ENCODE results near the gene NOS3.

NOS3 gene

DNA sequence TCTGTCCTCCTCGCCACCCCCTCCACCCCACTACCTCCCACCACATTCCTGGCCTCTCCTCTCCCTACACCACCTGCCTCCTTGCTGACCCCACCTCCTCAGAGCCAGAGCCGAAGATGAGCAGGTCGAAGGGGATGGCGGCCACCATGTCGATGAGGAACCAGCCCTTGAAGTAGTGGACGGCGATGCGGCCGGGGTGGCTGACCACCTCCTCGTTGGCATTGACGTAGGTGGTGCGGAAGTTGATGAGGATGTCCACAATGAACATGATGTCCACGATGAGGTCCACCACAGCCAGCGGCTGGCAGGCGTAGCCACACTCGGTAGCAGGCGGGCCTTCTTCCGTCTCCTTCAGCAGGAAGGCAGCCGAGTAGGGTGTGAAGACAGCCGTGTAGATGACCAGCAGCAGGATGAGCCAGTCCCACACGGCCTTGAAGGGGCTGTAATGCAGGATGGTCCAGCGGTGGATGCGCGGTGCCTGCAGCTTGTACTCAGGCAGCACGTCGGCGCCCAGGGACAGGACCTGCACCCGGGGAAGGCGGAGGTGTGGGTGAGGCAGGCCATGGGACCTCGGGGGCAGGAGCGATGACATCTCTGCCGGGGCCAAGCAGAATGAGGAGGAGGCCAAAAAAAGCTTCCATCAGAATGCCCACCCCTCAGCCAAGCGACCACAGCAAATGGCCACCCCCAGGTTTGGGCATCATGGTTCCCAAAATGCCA lies 38.3 kb upstream of the NOS3 start:
- no peak for DNase-seq

DNA sequence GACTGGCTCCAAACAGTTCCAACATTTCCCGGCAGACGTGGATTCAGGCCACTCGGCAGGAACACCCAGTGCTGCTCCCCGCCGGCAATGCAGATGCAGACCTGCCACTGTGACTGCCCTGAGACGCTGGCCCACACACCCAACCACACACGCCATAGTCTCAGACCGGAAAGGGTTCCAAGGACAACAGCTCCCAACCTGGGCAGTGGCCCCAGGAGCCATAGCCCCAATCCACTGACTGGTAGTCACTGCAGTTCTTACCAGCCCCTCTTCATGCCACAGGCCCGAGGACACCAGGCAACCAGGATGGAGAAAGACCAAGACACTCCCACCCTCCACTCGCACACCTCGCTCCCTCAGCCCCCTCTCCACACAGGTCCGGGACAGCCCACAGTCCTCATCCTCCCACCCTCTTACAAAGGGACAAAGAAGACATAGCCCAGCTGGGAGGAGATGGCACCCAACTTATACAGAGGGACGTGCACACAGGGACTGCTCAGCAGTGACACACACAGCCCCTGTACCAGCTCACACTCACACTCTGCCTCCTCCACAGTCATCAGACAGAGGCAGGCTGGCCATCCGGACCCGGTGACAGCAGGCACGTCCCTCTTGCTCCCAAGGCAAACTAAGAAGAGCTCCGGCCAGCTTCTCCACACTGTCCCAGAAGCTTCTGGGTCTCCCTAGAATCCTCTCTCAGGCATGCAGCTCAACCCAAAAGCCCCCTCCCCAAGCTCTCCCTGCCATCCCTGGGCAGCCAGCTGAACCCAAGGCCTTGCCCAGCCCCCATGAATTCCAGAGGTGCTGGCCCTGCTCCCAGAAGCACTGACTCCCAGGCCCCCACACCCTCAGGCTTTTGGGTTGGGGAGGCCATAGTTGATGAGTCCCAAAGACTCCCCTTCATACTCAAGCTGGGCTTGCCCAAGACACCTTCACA lies 37.5 kb upstream of the NOS3 start:
- DNase-seq: no peak

GRCh38 chr7:150954201-150954985 lies 36.4 kb upstream of the NOS3 start:
- DNase-seq: no peak

- no peak for DNase-seq
Observed at GRCh38 chr7:150954986-150955518, 35.8 kb upstream of the NOS3 start.

DNA sequence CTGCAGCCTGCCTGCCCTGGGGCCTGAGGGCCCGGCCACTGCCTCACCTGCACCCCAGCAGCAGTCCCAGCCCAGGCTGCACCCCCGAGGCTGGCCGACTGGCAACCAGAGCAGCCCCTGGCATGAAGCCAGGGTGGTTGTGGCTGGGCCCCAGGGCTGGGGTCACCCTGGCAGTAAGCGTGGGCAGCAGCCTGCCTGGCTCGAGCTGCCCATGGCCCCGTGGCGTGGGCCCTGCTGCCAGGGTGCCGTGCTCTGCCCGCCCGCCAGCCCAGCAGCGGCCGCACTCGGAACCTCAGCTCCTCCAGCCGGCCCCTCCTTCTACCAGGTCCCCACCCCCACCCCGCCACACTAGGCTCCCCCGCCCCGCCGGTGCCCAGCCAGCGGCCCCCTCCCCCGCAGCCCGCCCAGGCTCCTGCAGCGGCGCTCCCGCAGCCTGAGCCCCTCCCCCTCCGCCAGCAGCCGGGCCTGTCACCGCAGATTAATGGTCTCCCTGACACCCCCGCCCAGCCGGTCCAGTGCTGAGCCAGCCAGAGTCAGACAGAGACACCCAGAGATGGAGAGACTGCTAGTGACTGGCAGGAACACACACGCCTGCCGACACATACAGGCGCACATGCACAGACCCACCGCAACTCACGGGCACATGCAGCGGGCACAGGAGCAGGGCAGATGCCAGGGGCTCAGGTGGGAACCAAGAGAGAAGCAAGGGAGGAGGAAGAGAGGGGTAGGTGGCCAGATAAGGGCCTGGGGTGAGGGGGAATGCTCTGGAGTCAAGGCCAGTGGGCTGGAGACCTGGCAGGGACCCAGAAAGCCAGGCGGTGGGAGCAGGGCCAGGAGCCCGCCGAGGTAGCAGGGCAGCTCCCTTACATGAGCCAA lies 35.1 kb upstream of the NOS3 start:
- DNase-seq: peak; percentile 86

DNA sequence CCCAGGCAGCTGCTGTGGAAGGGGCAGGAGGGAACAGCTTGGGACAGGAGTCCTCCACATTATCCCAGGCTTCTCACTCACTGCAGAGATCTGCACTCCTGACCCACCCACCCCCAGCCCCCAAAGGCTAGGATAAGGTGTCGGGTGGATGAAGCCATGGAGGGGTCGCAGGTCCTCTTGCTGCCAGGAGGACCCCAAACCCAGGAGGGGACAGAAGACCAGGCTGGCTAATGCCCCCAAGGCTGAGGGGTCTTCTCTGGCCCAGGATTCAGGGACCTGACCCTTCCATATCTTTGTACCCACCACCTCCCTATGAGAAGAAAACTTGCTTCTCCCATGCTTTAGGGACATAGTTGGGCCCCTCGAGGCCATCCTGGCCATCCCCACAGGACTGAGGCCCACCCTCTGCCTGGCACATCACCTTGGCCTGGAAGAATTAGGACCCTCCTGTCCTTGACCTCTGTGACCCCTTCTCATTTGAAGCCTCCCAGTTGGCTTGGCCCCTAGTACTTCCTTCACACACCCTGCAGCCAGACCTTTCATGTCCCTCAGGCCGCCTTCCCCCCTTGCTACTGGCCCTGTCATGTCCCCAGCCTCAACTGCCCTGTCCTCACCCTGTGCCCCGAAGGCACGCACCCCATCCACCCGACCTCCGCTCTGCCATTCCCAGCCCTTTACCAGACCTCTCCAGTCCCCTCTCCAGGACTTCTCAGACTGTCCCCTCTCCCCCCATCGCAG lies 34.3 kb upstream of the NOS3 start:
- DNase-seq: no peak

- no peak for DNase-seq
Observed at GRCh38 chr7:150957133-150958020, 33.4 kb upstream of the NOS3 start.

DNA sequence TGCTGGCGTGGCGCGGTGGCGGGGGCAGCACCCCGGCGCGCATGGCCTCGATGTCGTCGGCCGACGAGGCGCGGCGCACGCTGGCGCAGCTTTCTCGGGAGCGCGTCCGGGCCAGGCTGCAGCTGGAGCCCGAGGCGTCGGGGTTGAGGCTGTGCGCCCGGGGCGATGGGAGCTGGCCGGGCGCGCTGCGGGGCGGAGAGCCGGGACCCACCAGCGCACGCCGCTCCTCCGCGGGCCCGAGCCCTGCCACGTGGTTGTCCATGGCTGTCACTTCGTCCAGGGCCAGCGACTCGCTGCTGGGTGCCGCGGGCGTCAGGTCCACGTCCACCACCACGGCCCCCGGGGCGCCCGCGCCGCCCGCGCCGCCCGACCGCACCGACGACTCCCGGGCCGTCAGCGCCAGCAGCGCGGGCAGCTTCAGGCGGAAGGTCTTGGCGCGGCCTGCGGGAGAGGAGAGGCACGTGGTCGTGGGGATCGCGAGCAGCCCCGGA lies 32.7 kb upstream of the NOS3 start:
- no peak for DNase-seq

- no peak for DNase-seq
Observed at GRCh38 chr7:150958597-150958996, 32.2 kb upstream of the NOS3 start.

DNA sequence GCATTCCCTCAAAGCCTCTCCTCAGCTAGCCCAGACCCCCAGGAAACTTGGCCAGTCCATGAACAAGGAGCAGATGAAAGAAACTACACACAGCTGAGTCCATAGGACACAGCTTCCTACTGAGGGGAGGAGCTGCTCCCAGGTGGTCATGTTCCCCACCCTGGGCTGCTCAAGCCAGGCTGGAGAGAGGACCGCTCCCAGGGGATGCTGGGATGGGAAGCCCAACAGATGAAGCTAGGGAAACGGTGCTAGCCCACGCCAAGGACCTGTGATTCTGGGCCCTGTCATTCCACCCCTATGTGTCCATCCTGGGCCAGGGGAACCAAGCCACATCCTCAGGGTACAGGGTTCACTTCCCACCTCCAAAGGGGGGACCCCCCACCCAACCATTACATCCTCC lies 31.7 kb upstream of the NOS3 start:
- DNase-seq: no peak

DNA sequence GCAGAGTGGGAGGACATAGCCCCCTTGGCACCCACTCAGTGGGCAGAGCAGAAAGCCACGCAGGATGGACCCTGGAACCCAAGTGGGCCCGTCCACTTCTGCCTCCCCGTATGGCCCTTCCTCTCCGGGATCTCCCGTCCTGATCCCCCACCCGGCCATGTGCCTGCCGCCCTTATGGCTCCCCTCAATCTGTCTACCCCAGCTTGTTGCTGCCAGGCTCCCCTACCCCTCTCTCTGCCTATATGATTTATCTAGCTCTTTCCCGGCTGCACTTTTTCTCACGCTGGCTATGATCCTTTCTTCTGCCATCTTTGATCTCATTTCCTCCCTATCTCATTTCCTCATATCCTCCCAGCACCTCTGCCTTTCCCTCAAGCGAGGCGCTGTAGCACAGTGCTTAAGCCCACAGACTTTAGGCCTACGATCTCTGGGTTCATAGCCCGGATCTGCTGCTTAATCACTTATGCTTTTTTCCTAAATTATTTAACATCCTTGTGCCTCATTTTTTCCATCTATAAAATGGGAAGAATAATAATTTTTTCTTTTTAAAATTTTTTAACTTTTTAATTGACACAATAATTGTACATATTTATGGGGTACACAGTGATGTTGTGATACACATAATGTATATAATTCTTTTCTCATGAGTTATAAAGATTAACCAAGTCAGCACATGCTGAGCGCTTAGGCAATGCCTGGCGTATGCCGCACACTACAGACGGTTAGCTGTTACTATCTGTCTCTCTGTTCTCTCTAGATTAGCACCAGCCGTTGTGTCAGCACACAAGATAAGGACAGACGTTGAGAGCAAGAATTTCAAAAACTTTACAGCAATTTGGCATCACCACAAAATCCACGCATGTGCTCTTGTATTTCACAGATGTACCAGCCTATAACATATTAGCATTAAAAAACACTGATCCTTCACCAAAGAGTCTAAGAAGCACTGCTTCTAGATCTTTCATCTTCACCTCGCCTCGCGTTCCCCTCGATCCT lies 30.8 kb upstream of the NOS3 start:
- DNase-seq: no peak

DNA sequence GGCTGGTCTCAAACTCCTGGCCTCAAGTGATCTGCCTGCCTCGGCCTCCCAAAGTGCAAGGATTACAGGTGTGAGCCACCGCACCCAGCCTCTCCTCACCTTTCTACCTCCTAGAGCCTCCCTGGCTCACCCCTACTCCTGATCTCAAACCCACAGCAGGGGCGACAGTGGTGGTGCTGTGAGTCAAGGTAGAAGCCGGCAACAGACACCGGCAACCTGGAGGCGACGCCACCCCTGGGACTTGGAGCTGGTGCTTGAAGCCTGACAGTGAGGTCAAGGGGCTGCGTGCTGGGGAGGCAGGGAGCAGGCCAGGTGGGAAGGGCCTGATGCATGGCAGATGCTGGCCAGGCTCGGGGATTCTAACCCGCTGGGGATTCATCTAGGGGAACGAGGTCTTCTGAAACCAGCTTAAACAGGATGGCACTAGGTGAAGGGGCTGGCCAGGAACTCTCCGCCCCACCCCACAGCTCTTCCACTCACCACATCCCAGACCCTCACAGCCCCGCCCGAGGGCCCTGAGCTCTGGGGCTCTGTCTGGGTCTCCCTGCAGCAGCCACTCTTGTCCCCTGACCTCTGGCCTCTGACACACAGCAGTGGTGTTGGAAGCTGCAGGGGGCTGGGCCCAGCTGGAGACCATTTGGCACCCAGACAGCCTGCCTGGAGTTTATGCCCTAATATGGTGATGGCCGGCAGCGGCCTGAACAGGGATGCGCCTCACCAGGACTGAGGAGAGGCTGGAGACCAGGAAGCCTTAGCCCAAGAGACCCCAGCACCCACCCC lies 29.1 kb upstream of the NOS3 start:
- DNase-seq: no peak

- no peak for DNase-seq
Observed at GRCh38 chr7:150962290-150962552, 28.6 kb upstream of the NOS3 start.

DNA sequence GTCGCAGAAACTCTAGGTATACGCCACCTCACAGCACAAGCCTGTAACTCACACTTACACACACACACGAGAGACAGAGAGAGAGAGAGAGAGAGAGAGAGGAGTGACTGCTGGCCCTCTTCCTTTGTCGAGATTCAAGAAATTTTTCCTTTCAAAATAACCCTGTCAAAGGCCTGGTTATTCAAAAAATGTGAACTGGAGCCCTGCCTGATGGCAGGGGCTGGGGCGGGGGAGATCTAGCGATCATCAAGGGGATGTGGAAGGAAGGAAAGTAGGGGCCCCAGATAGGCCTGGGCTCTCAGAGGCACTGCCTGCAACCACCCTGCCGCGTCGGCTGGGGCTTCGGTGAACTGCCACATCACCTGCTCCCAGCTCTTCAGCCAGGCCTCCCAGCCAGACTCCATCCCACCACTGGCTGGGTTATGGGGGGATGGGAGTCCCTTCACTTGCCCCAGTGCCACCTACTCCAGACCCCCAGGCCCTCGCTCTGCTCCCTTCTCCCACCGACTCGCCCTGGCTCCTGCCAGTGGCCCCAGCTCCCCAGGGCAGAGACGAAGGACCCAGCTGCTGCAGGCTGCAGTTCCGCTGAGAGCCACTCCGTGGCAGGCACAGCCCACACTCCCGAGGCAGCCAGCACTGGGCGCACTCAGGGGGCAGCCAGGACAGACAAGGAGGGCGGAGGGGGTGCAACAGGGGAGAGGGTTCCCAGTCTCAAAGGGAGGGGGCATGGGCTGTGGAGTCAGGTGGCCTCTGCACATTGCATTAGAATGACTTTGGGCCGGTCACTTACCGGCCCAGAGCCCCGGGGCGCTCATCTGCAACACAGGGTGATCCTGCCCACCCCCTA lies 28.0 kb upstream of the NOS3 start:
- peak; percentile 23 for DNase-seq

DNA sequence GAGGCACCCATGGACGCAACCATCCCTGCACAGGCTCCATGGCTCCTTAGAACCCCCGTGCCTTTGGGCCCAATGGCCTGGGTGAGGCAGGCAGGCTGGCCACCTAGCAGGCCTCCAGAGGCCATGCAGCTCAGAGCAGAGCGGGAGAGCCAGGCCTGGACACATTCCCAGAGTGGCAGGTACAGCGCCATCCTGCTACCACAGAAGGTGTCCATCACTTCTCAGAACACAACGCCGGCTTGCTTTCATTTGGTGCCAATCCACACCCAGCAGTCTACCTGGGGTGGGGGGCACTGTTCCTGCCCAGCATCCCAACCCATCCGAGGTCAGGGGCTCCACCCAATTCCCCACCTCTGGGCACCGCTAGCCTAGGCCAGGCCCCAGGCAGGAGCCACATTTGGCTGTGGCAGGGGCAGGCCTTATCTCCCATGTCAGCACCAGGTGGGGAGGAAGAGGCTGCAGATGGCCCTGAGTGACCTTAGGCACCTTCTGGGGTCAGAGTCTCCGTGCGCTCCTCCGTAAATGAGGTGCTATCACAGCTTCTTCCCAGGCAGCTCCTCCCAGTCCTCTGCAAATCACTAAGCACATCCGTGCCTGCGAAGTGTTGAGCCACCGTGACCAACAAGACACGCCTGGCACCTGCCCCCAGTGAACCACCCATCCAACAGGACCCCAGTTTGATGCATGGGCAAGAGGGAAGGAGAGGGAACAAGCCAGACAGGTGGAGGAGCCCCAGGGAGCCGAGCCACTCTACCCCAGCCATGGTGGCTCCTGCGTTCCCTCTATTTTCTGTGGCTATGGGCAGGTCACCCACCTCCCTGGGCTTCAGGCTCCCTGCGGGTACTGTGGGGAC lies 26.9 kb upstream of the NOS3 start:
- no peak for DNase-seq

DNA sequence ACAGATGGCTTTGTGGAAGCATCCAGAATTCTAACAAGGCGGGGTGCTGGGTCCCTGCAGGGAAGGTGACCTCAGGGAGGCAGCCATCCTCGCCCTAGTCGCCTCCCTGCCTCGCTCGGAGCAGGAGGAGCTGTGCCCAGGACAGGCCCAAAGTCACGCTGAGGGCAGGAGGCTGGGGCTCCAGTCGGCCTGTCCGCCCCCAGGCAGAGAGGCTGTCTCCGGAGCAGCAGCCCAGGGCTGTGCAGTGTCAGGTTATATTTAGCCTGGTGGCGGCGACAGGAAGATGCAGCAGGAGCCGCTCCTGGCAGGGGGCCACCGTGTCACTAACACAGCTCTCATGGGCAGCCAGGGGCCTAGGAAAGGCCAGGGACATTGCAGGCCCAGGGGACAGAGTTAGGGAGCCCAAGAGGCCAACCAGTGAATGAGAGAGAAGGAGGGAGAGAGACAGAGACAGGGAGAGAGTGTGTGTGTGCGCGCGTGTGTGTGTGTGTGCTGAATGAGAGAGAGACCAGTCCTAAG lies 26.2 kb upstream of the NOS3 start:
- peak; percentile 65 for DNase-seq

Measured in NCI-H2227 treated with DMSO at 0.1 percent for 48 hours (cell line).